HepG2 (cell line): ENCODE measurements around the gene DCP2. TPM values are rescaled to one million over a fixed set of nuclear protein-coding genes. Genes with fewer than 3 reads are reported as not detected.

ENCODE experiments used
- ATAC-seq: fragments of 200-7000 bp; cut with Tn5 transposase; 3 replicates; pipeline ENCODE4 v1.9.1; 2020; ENCODE audit warnings: mild to moderate bottlenecking, moderate library complexity
- BruUV-seq: library from RNA; stranded (reverse); fragments of 400-500 nt; replicated peaks from 2 replicates; lab custom pipeline; 2021; lab: Mats Ljungman, UMichigan
- CTCF ChIA-PET: fragments of 300-600 bp; formaldehyde crosslinking; extraction: SDS; loops from one replicate; lab custom pipeline; 2021; ENCODE audit warnings: low total read pairs, inconsistent platforms, low intra/inter-chr PET ratio; lab: Yijun Ruan, JAX
- POLR2A ChIA-PET: fragments of 350-600 bp; sonication (Branson Sonifier 250); formaldehyde crosslinking; loops from one replicate; lab custom pipeline; 2020; ENCODE audit warnings: antibody characterized with exemption, inconsistent platforms; lab: Yijun Ruan, JAX
- DNase-seq: peaks from one replicate; pipeline ENCODE4 v3.0.0-alpha.2; 2015; ENCODE audit warnings: low spot score
- FAIRE-seq: peaks from 3 replicates; lab custom pipeline; 2011; peaks lifted over from hg19 to GRCh38; lab: Jason Lieb, UNC
- H2AFZ ChIP-seq: one replicate; pipeline ENCODE4 v1.6.1; 2011; ENCODE audit warnings: low read length, inconsistent platforms
- H3K27ac ChIP-seq: fragments of 300-600 bp; 3 replicates; pipeline ENCODE4 v1.8.0; 2011; ENCODE audit warnings: mixed run types, mild to moderate bottlenecking, mixed read lengths, low read length, inconsistent platforms; ENCODE audit not compliant: insufficient read depth; ENCODE audit errors: extremely low read length
- H3K27me3 ChIP-seq, 2 experiments: fragments of 200-600 bp in 1 of 2; 2 replicates in 1 of 2; 3 replicates in 1 of 2; pipeline versions ENCODE4 v1.6.0 to v1.8.0; 2011; ENCODE audit warnings: low read length in 2 of 2, mild to moderate bottlenecking in 2 of 2, moderate library complexity in 2 of 2, inconsistent platforms in 1 of 2; ENCODE audit not compliant: insufficient read depth in 2 of 2, control insufficient read depth in 1 of 2
- H3K36me3 ChIP-seq, 2 experiments: fragments of 200-600 bp in 1 of 2; replicated peaks in 1 of 2; 2 replicates in 1 of 2; 3 replicates in 1 of 2; pipeline versions ENCODE4 v1.5.1 to v1.8.0; 2011; ENCODE audit warnings: low read length in 2 of 2, inconsistent platforms in 1 of 2; ENCODE audit not compliant: insufficient read depth in 2 of 2, control insufficient read depth in 1 of 2
- H3K4me1 ChIP-seq: 2 replicates; pipeline ENCODE4 v1.5.1; 2012; ENCODE audit warnings: low read length, inconsistent platforms; ENCODE audit not compliant: insufficient read depth
- H3K4me2 ChIP-seq: 2 replicates; pipeline ENCODE4 v1.6.0; 2011; ENCODE audit warnings: low read depth, low read length, inconsistent platforms
- H3K4me3 ChIP-seq, 3 experiments: fragments of 200-600 bp in 1 of 3; sonication (generic), shearing (Covaris generic) in 1 of 3; replicated peaks in 1 of 3; 2 replicates each; pipeline ENCODE4 v1.5.1; 2011 to 2016; ENCODE audit warnings: low read length in 3 of 3, inconsistent platforms in 2 of 3, low read depth in 2 of 3, mild to moderate bottlenecking in 2 of 3, control low read depth in 1 of 3, mixed read lengths in 1 of 3; ENCODE audit not compliant: insufficient read depth in 1 of 3
- H3K79me2 ChIP-seq: one replicate; pipeline ENCODE4 v1.6.1; 2011; ENCODE audit warnings: low read length, inconsistent platforms; ENCODE audit not compliant: insufficient read depth
- H3K9ac ChIP-seq: 2 replicates; pipeline ENCODE4 v1.6.0; 2011; ENCODE audit warnings: mild to moderate bottlenecking, low read depth, low read length, inconsistent platforms; ENCODE audit not compliant: insufficient read depth
- H3K9me3 ChIP-seq: 2 replicates; pipeline ENCODE4 v1.5.1; 2012; ENCODE audit warnings: mild to moderate bottlenecking, low read length
- H4K20me1 ChIP-seq: 2 replicates; pipeline ENCODE4 v1.6.0; 2011; ENCODE audit warnings: inconsistent platforms, mild to moderate bottlenecking, low read length, moderate library complexity; ENCODE audit not compliant: insufficient read depth
- BHLHE40 ChIP-seq: IDR thresholded peaks from 2 replicates; pipeline ENCODE4 v1.6.1; 2011; ENCODE audit warnings: low read length, improper control_type of control experiment
- CBX2 ChIP-seq, 2 experiments: fragments of 200-600 bp in 1 of 2; sonication (generic); formaldehyde crosslinking in 1 of 2; IDR thresholded peaks; 2 replicates each; pipeline versions ENCODE4 v1.7.0 to v1.8.1; 2018 to 2022; ENCODE audit warnings: low read depth in 2 of 2, low read length in 1 of 2, mild to moderate bottlenecking in 1 of 2, missing genetic modification reagents in 1 of 2
- EEA1 ChIP-seq: sonication (generic); formaldehyde crosslinking; IDR thresholded peaks from 2 replicates; pipeline ENCODE4 v1.5.1; 2020; ENCODE audit warnings: mild to moderate bottlenecking, missing genetic modification reagents, borderline replicate concordance
- GLMP ChIP-seq: sonication (generic); formaldehyde crosslinking; IDR thresholded peaks from 2 replicates; pipeline ENCODE4 v1.9.0; 2021; ENCODE audit warnings: missing genetic modification reagents, mild to moderate bottlenecking, borderline replicate concordance
- GMEB2 ChIP-seq: IDR thresholded peaks from 2 replicates; pipeline ENCODE4 v1.6.1; 2016; ENCODE audit warnings: missing biosample characterization, missing genetic modification reagents, low read depth
- STAG1 ChIP-seq: sonication (generic); formaldehyde crosslinking; IDR thresholded peaks from 2 replicates; pipeline ENCODE4 v1.4.0; 2020; ENCODE audit warnings: missing genetic modification reagents
- ZBTB8A ChIP-seq: sonication (generic); formaldehyde crosslinking; IDR thresholded peaks from 2 replicates; pipeline ENCODE4 v1.4.0; 2020; ENCODE audit warnings: mild to moderate bottlenecking, low read depth, missing genetic modification reagents, borderline replicate concordance
- ZNF292 ChIP-seq: sonication (generic); formaldehyde crosslinking; IDR thresholded peaks from 2 replicates; pipeline ENCODE4 v1.8.1; 2022; ENCODE audit warnings: mild to moderate bottlenecking, low read depth, missing genetic modification reagents, borderline replicate concordance
- ZNF441 ChIP-seq: sonication (generic); formaldehyde crosslinking; IDR thresholded peaks from 2 replicates; pipeline ENCODE4 v1.7.0; 2021; ENCODE audit warnings: missing genetic modification reagents, borderline replicate concordance
- ZNF605 ChIP-seq: sonication (generic); formaldehyde crosslinking; IDR thresholded peaks from 2 replicates; pipeline ENCODE4 v1.8.0; 2022; ENCODE audit warnings: mild to moderate bottlenecking, missing genetic modification reagents
- ZNF629 ChIP-seq: sonication (generic); formaldehyde crosslinking; conservative IDR thresholded peaks from 2 replicates; pipeline ENCODE4 v1.5.0; 2020; ENCODE audit warnings: missing genetic modification reagents
- WGBS: methylation state at CpG from one replicate; pipeline ENCODE4 v1.1.6; 2017; ENCODE audit warnings: low lambda C conversion rate; 5-methylcytosine and 5-hydroxymethylcytosine counted together
- in situ Hi-C: cut with HindIII; loops from 2 replicates; pipeline ENCODE4 v1.10.0; 2017; ENCODE audit warnings: low pct_unique_long_range_greater_than_20kb; ENCODE audit not compliant: extremely low pct_ligation_motif_present
- intact Hi-C: fragments of 100-400 bp; cut with micrococcal nuclease; formaldehyde crosslinking; loops from one replicate; pipeline ENCODE4 v1.10.0; 2022; ENCODE audit not compliant: unreplicated experiment
- polyA plus RNA-seq, 8 experiments: library from polyadenylated mRNA; depleted of rRNA in 3 of 8; stranded (reverse) in 7 of 8; unstranded in 1 of 8; fragments of >200 nt; fragmentation: Illumina TruSeq in 4 of 8; extraction: Trizol in 4 of 8; gene quantifications; 2 replicates each; pipeline versions ENCODE4 v1.2.1 to v1.2.3, GENCODE V29; 2011 to 2016; ENCODE audit warnings: low read depth in 4 of 8, missing spikeins in 1 of 8, mixed read lengths in 1 of 8; ENCODE audit not compliant: insufficient read depth in 1 of 8
- total RNA-seq, 5 experiments: library from RNA; depleted of rRNA; stranded (reverse); fragments of >200 nt; fragmentation: Illumina TruSeq; extraction: Trizol; gene quantifications; 2 replicates each; pipeline ENCODE4 v1.2.3, GENCODE V29; 2016; ENCODE audit warnings: low read depth in 1 of 5
- TF ChIP-seq, protein P1 (sequence below): sonication (generic); formaldehyde crosslinking; IDR thresholded peaks from 2 replicates; pipeline ENCODE4 v1.9.0; 2021; ENCODE audit warnings: missing genetic modification reagents, borderline replicate concordance

The DCP2 gene
- total and polyA plus RNA-seq, 2 of the 13 experiments (the other 11 are each of a cell fraction or from before 2014, with no cell fraction given): 16.2 to 63.4 TPM

DNA sequence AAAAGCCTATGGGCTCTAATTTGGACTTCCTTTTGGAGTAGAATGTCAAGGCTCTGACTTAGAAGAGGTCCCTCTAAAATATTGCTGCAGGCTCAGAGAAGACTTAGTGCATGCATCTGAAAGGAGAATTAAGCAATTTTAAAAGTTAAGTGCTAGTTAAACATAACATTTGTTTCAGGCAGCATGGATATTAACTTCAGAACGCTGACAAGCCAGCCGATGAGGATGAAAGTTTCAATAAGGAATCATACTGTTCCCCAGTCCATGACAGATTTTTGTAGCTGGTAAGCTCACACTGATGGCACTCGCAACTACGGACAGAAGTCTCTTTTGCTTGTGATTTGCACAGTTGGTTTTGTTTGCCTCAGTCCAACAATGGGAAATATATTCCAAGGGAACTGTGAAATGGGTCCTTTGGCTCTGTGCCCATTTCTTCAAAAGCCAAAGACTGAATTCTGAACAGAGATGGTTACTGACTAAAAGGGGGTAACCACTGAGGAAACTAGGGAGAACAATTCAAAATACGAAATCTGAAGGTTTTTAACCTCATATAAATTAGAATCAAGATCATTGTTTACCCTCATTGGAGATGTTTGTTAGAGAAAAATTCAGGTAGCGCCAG, 47.6 kb downstream of the DCP2 start:
- POLR2A ChIA-PET: no interaction called here
- no peak overlapping the region for H3K4me3 ChIP-seq
- H3K27ac ChIP-seq: no peak overlapping the region
- ATAC-seq (no peak), FAIRE-seq (no peak), DNase-seq (no peak)
- no peak overlapping the region for H3K4me2 ChIP-seq
- BruUV-seq: no TSS peak
- peaks cover 3 to 12% of the 10 kb centered on the region in 2 experiments; a peak in 3 of 5 replicates for H3K36me3 ChIP-seq
- no peaks in the 10 kb centered on the region for H3K79me2 ChIP-seq
- CTCF ChIA-PET: no interaction called here
- 93% methylated on average over 6 of the region's 6 CpGs for WGBS
- H3K27me3 ChIP-seq: no peaks in the 10 kb centered on the region
- peaks cover 35% of the 10 kb centered on the region for H3K4me1 ChIP-seq
- TF ChIP-seq CBX2 (IDR thresholded peaks at IDR 0.05; ENCODE audit: low read depth, low read length) (no peak), CBX2 (CRISPR knock-in tag; IDR thresholded peaks at IDR 0.05; ENCODE audit: low read depth) (no peak), ZNF441 (CRISPR knock-in tag) (no peak), ZNF629 (peak; percentile 51; the same call in 1 of the 2 replicates)
- TF ChIP-seq, protein P1, sequence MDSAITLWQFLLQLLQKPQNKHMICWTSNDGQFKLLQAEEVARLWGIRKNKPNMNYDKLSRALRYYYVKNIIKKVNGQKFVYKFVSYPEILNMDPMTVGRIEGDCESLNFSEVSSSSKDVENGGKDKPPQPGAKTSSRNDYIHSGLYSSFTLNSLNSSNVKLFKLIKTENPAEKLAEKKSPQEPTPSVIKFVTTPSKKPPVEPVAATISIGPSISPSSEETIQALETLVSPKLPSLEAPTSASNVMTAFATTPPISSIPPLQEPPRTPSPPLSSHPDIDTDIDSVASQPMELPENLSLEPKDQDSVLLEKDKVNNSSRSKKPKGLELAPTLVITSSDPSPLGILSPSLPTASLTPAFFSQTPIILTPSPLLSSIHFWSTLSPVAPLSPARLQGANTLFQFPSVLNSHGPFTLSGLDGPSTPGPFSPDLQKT (CRISPR knock-in tag): no peak
- in situ Hi-C loops: no loop called here
- H4K20me1 ChIP-seq: no peaks in the 10 kb centered on the region
- H3K9me3 ChIP-seq: no peaks in the 10 kb centered on the region
- intact Hi-C loops: no loop called here
- H3K9ac ChIP-seq: no peak overlapping the region
- no peak overlapping the region for H2AFZ ChIP-seq

DNA sequence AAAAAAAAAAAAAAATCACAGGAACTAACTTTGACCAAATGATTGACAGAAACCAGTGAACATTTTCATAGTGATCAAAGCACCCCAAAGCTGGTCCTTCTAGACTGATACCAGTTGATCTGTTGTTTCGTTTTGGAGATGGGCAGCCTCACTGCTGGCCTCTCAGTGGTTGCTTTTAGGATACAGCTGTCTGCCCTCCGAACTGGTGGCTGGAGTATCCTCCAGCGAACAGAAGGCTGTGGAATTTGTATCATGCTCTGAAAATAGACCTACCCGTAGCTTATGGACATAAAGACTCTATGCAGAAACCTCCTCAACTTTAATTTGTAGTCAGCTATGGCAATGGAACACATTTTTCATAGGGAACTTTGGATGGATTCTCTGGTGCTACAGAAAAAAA, 49.0 kb downstream of the DCP2 start:
- in situ Hi-C loops (loop anchor here (25.0 kb wide), 1 partner anchor 487 kb away; the partner anchor contains the start of gene YTHDC2), intact Hi-C loops (no loop called here)
- Histone ChIP-seq H4K20me1 (no peaks in the 10 kb centered on the region), H2AFZ (no peak overlapping the region), H3K79me2 (no peaks in the 10 kb centered on the region), H3K27ac (no peak overlapping the region), H3K4me2 (no peak overlapping the region), H3K36me3 (peaks cover 3 to 12% of the 10 kb centered on the region in 2 experiments; a peak in 3 of 5 replicates), H3K4me3 (no peak overlapping the region), H3K4me1 (peaks cover 21% of the 10 kb centered on the region), H3K9ac (no peak overlapping the region), H3K27me3 (no peaks in the 10 kb centered on the region), H3K9me3 (no peaks in the 10 kb centered on the region)
- ChIA-PET POLR2A (no interaction called here), CTCF (no interaction called here)
- FAIRE-seq (no peak), DNase-seq (no peak), ATAC-seq (no peak)
- WGBS: 100% methylated on average over 4 of the region's 4 CpGs
- no TSS peak for BruUV-seq
- TF ChIP-seq STAG1 (CRISPR knock-in tag): no peak
- no peak for TF ChIP-seq GLMP (CRISPR knock-in tag)
- TF ChIP-seq ZBTB8A: no peak
- no peak for TF ChIP-seq ZNF605 (CRISPR knock-in tag)
- no peak for TF ChIP-seq EEA1 (CRISPR knock-in tag)
- TF ChIP-seq GMEB2 (CRISPR knock-in tag): no peak
- no peak for TF ChIP-seq BHLHE40
- TF ChIP-seq ZNF292 (CRISPR knock-in tag): no peak
